ENCODE measurements around the gene TIGD4. TPM values are rescaled to one million over a fixed set of nuclear protein-coding genes. Genes with fewer than 3 reads are reported as not detected.

Gene TIGD4
- polyA plus RNA-seq, 3 donors: 0.05 to 0.08 (median 0.07) TPM

GRCh38 chr4:152825336-152825735, 45.8 kb upstream of the TIGD4 start:
- Histone ChIP-seq H3K4me3 (replicated peaks in 1 of 3; ENCODE audit: low read depth in 2 of 3, low read length in 3 of 3) (no peak overlapping the region), H3K4me2 (replicated peaks; ENCODE audit: extremely low read depth, low read length, poor library complexity, severe bottlenecking) (no peak overlapping the region), H3K9me3 (replicated peaks in 1 of 2; ENCODE audit: control insufficient read depth in 1 of 2, insufficient read depth in 1 of 2, low read length in 2 of 2) (peaks cover 0 to 5% of the 10 kb centered on the region in 2 donors), H3K36me3 (replicated peaks in 1 of 2; ENCODE audit: control insufficient read depth in 1 of 2, insufficient read depth in 2 of 2, low read length in 2 of 2) (peaks cover 0 to under 1% of the 10 kb centered on the region in 2 donors), H2AFZ (ENCODE audit: insufficient read depth, low read depth, low read length, poor library complexity, severe bottlenecking) (no peak overlapping the region), H3K9ac (ENCODE audit: insufficient read depth, low read length, poor library complexity, severe bottlenecking) (no peak overlapping the region), H3K4me1 (ENCODE audit: control insufficient read depth in 1 of 2, insufficient read depth in 2 of 2, low read length in 2 of 2) (peaks cover 5% of the 10 kb centered on the region in 2 donors), H3K79me2 (ENCODE audit: insufficient read depth, low read length) (no peaks in the 10 kb centered on the region), H4K20me1 (ENCODE audit: insufficient read depth, low read length) (no peaks in the 10 kb centered on the region), H3K27ac (ENCODE audit: low read depth in 1 of 2, low read length in 2 of 2) (no peak overlapping the region), H3K27me3 (ENCODE audit: control insufficient read depth in 2 of 2, insufficient read depth in 2 of 2, low read length in 2 of 2) (no peaks in the 10 kb centered on the region)
- Mint-ChIP-seq H3K4me1 (peaks cover 10% of the 10 kb centered on the region), H3K27ac (no peak overlapping the region), H3K36me3 (peaks cover 14% of the 10 kb centered on the region in 2 donors), H3K27me3 (ENCODE audit: low read depth in 3 of 3) (peaks cover 0 to 2% (median 0%) of the 10 kb centered on the region in 3 donors), H3K4me3 (no peak overlapping the region), H3K9me3 (peaks cover 10 to 27% (median 18%) of the 10 kb centered on the region in 7 donors)
- DNase-seq: no peak
- TF ChIP-seq, protein P1, sequence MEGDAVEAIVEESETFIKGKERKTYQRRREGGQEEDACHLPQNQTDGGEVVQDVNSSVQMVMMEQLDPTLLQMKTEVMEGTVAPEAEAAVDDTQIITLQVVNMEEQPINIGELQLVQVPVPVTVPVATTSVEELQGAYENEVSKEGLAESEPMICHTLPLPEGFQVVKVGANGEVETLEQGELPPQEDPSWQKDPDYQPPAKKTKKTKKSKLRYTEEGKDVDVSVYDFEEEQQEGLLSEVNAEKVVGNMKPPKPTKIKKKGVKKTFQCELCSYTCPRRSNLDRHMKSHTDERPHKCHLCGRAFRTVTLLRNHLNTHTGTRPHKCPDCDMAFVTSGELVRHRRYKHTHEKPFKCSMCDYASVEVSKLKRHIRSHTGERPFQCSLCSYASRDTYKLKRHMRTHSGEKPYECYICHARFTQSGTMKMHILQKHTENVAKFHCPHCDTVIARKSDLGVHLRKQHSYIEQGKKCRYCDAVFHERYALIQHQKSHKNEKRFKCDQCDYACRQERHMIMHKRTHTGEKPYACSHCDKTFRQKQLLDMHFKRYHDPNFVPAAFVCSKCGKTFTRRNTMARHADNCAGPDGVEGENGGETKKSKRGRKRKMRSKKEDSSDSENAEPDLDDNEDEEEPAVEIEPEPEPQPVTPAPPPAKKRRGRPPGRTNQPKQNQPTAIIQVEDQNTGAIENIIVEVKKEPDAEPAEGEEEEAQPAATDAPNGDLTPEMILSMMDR (IDR thresholded peaks at IDR 0.05): no peak
- intact Hi-C loops (cut with micrococcal nuclease): no loop called here

DNA sequence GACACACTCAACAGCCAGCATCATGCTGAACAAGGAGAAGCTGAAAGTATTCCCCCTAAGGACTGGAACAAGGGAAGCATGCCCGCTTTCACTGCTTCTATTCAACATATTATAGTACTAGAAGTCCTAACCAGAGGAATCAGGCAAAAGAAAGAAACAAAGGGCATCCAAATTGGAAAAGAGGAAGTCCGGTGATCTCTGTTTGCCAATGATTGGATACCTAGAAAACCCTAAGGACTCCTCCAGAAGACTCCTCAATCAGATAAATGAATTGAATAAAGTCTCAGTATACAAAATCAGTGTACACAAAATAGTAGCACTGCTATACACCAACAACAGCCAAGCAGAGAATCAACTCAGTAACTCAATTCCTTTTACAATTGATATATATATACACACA, 45.0 kb upstream of the TIGD4 start:
- Histone ChIP-seq H4K20me1 (ENCODE audit: insufficient read depth, low read length) (no peaks in the 10 kb centered on the region), H3K4me2 (replicated peaks; ENCODE audit: extremely low read depth, low read length, poor library complexity, severe bottlenecking) (no peak overlapping the region), H3K4me3 (replicated peaks in 1 of 3; ENCODE audit: low read depth in 2 of 3, low read length in 3 of 3) (no peak overlapping the region), H3K27ac (ENCODE audit: low read depth in 1 of 2, low read length in 2 of 2) (no peak overlapping the region), H3K4me1 (ENCODE audit: control insufficient read depth in 1 of 2, insufficient read depth in 2 of 2, low read length in 2 of 2) (peaks cover 13% of the 10 kb centered on the region in 2 donors), H3K9me3 (replicated peaks in 1 of 2; ENCODE audit: control insufficient read depth in 1 of 2, insufficient read depth in 1 of 2, low read length in 2 of 2) (peaks cover 0 to 5% of the 10 kb centered on the region in 2 donors), H2AFZ (ENCODE audit: insufficient read depth, low read depth, low read length, poor library complexity, severe bottlenecking) (no peak overlapping the region), H3K27me3 (ENCODE audit: control insufficient read depth in 2 of 2, insufficient read depth in 2 of 2, low read length in 2 of 2) (no peaks in the 10 kb centered on the region), H3K79me2 (ENCODE audit: insufficient read depth, low read length) (no peaks in the 10 kb centered on the region), H3K36me3 (replicated peaks in 1 of 2; ENCODE audit: control insufficient read depth in 1 of 2, insufficient read depth in 2 of 2, low read length in 2 of 2) (no peaks in the 10 kb centered on the region), H3K9ac (ENCODE audit: insufficient read depth, low read length, poor library complexity, severe bottlenecking) (no peak overlapping the region)
- peaks cover 13 to 18% of the 10 kb centered on the region in 2 donors for H3K36me3 Mint-ChIP-seq
- H3K27me3 Mint-ChIP-seq (ENCODE audit: low read depth in 3 of 3): peaks cover 0 to 2% (median 0%) of the 10 kb centered on the region in 3 donors
- H3K9me3 Mint-ChIP-seq: peaks cover 10 to 31% (median 18%) of the 10 kb centered on the region in 7 donors
- TF ChIP-seq, protein P1 (IDR thresholded peaks at IDR 0.05): no peak
- no CpG with 5 or more reads among the region's 2 CpGs for WGBS (ENCODE audit: insufficient coverage)
- H3K27ac Mint-ChIP-seq: no peak overlapping the region
- peaks cover 17% of the 10 kb centered on the region for H3K4me1 Mint-ChIP-seq
- H3K4me3 Mint-ChIP-seq: no peak overlapping the region
- no peak for DNase-seq
- intact Hi-C loops (cut with micrococcal nuclease): no loop called here

Data from CD14-positive monocyte (primary cell).